Fibroblast of pulmonary artery (primary cell): ENCODE measurements around the gene HMGB1.

ENCODE experiments used
- DNase-seq: peaks from one replicate; pipeline ENCODE4 v3.0.0-alpha.2; 2010; ENCODE audit warnings: low read depth
- H3K4me3 ChIP-seq: replicated peaks from 2 replicates; pipeline ENCODE4 v1.5.1; 2011; ENCODE audit warnings: low read depth, mild to moderate bottlenecking, control low read depth, low read length, moderate library complexity
- CTCF ChIP-seq: IDR thresholded peaks from 2 replicates; pipeline ENCODE4 v1.5.1; 2011; ENCODE audit warnings: mild to moderate bottlenecking, control low read depth, low read length, inconsistent platforms; ENCODE audit errors: missing control alignments

Gene HMGB1

GRCh38 chr13:30481241-30481760, 15.6 kb upstream of the HMGB1 start:
- no peak for TF ChIP-seq CTCF
- no peak for DNase-seq
- H3K4me3 ChIP-seq, result no peak overlapping the region

GRCh38 chr13:30480292-30480950, 14.7 kb upstream of the HMGB1 start:
- H3K4me3 ChIP-seq, result no peak overlapping the region
- no peak for TF ChIP-seq CTCF
- DNase-seq, result no peak

- TF ChIP-seq CTCF, result no peak
- DNase-seq, result no peak
- no peak overlapping the region for H3K4me3 ChIP-seq
These were observed 14.1 kb upstream of the HMGB1 start for GRCh38 chr13:30479883-30480219.

GRCh38 chr13:30479154-30479882, 13.6 kb upstream of the HMGB1 start:
- TF ChIP-seq CTCF, result no peak
- no peak overlapping the region for H3K4me3 ChIP-seq
- no peak for DNase-seq

- H3K4me3 ChIP-seq, result no peak overlapping the region
- DNase-seq, result no peak
- TF ChIP-seq CTCF, result no peak
These were observed 11.8 kb upstream of the HMGB1 start for GRCh38 chr13:30477346-30478195.

- TF ChIP-seq CTCF, result no peak
- no peak overlapping the region for H3K4me3 ChIP-seq
These were observed 7.9 kb upstream of the HMGB1 start for GRCh38 chr13:30473675-30474074.

More at GRCh38 chr13:30473675-30474074, 7.9 kb upstream of the HMGB1 start:
- DNase-seq, result no peak
